GM19239 (cell line): ENCODE results near the gene NKAPL.

Experiments
- DNase-seq: peaks from one replicate; pipeline ENCODE4 v3.0.0; 2011; ENCODE audit warnings: low spot score; ENCODE audit not compliant: insufficient read length
- FAIRE-seq: peaks from 2 replicates; lab custom pipeline; 2011; peaks lifted over from hg19 to GRCh38; lab: Jason Lieb, UNC

NKAPL gene

DNA sequence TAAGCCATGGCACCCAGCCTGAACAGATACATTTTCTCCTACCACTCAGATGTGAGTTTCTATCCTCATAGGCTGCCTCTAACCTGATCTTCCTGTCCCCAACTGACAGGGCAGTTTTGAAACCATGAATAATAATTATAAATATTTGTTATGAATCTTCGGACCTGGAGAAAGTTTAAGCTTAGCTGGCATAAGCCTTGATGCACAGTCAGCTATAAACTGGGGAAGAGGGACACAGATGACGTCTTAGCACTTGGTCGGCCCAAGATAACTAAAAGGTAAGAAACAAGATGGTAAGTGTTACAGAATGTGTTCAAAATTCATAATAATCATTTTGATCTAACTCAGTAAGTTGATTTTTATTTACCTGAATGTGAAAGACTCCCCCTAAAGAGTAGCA lies 15.2 kb upstream of the NKAPL start:
- DNase-seq (no peak), FAIRE-seq (no peak)

DNA sequence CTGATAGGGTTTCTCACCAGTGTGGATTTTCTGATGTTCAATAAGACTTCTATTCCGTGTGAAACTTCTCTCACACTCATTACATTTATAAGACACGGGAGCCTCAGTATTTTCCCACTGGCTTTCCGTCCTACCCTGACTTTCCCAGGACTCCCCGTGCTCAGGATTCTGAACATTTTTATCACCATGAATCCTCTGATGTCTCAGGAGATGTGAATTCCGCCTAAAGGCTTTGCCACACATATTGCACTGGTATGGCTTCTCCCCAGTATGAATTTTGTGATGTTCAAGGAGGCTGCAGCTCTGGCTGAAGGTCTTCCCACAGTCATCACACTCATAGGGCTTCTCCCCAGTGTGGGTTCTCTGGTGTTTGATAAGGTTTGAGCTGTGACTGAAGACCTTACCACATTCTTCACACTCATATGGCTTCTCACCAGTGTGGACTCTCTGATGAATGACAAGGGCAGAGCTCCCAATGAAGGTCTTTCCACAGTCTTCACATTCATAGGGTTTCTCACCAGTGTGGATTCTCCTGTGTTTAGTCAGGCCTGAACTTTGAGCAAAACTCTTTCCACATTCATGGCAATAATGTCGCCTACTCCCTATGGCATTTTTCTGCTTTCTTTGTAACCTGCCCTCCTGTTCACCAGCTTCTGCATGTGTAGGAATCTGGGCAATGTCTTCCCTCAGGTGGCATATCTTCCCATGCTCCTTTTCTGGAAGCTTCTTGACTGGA lies 13.7 kb upstream of the NKAPL start:
- no peak for DNase-seq
- FAIRE-seq = no peak

DNA sequence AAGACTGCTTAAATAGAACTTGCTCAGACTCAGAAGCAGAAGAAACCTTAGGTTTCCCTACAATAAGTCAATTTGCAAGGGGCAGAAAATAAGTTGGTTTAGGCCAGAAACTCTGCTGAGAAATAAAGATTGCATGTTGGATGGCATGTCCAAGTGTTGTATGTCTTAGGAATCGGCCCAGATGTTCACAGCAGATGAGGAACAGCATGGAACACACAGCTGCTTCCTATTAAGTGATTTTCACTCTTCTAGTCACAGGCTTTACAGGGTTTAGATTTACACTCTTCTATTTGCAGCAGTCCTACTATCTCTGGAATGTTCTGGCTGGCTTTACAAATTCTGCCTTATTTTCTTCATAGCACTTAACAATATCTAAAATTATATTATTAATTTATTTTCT lies 10.2 kb upstream of the NKAPL start:
- DNase-seq (no peak), FAIRE-seq (no peak)

DNA sequence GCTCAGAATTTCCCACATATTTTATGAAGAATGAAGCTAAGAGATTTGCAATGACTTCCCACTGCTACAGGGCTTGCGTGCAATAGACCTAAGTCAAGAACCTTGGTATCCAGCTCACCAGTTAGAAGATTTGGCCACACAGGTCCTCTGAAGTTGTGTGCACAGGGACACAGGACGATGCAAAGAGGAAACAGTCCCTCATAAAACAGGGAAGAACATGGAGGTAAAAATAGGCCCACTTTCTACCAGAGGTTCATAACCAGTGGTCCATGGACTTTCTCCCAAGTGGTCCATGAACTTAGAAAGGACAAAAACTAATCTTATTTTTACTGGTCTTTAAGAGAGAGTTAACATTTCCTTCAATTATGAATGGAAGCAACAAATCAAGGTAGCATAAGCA lies 8.3 kb upstream of the NKAPL start:
- FAIRE-seq (no peak), DNase-seq (no peak)

DNA sequence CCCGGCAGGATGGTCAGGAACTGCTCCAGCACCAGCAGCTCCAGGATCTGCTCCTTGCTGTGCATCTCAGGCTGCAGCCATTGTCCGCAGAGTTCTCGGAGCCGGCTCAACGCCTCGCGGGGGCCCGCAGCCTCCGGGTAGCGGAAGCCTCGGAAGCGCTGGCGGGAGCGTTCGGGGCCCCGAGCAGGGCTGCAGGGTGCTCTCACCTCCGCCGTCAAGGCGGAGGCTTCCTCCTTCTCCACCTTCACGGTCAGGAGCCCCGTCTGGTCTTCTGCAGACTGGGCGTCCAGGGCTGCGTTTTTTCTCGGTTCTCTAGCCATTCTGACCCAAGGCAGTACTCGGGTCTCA lies 7.5 kb upstream of the NKAPL start:
- DNase-seq = no peak
- no peak for FAIRE-seq

DNA sequence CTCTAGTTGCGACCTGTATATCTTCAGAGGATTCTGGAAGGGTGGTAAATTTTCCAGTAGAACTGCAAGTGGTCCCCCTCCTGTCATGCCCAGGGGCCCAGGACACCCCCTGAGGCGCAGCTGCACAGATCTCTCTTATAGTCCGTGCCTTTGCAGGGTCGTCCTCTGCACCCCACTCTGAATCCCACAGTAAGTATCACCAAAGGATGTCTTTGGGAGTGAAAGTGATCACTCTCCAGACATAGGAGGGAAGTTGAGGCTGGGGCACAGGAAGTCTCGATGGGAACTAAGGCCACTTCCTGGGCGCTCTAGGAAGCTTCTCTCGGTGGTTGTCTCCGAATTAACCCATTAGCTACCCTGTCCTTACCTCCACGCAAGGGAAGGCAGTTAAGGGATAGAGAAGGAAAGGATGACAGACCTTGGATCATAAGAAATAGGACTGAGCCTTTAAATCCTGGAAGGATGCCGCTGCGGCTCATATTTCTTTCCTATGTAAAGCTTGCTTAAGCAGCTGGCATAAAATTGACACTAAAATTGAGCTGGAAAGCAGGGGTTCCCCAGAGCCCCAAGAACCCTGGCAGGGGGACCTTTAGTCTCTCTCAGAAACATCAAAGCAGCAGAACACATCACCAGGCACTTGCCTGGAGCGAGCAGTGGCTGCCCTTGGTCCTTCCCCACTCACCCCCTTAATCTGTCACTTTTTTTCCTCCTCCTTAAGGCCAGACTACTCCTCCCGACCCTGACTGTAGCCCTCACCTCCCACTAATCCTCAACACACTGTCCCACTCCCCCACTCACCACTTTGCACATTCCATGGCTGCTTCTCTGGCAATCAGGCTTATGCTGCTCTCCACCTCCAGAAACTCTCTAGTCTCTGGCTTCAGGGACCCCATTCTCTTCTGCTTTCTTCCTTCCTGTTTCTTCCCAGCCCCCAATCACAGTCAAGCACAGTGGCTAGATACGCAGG lies 6.8 kb upstream of the NKAPL start, which contains the start of gene ZKSCAN4:
ZKSCAN4 (minus strand) TSS at position 261 of the 967 bp plus-strand sequence. CDS start 289 bp downstream, outside the sequence.
- FAIRE-seq = peak; percentile 90
- DNase-seq = peak; percentile 66

DNA sequence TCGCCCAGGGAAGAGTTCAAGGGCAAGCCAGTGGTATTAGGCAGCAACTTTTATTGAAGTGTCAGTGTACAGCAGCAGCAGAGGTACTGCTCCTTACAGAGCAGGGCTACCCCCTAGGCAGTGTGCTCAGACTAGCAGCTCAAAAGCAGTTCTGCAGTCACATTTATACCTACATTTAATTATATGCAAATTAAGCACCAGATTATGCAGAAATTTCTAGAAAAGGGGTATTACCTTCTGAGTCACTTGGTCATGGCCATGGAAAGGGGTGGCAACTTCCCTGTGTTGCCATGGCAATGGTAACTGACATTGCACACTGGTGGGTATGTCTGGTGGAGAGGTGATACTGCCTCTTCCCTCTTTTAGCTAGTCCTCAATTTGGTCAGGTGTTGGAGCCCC lies 5.0 kb upstream of the NKAPL start:
- FAIRE-seq (no peak), DNase-seq (no peak)

DNA sequence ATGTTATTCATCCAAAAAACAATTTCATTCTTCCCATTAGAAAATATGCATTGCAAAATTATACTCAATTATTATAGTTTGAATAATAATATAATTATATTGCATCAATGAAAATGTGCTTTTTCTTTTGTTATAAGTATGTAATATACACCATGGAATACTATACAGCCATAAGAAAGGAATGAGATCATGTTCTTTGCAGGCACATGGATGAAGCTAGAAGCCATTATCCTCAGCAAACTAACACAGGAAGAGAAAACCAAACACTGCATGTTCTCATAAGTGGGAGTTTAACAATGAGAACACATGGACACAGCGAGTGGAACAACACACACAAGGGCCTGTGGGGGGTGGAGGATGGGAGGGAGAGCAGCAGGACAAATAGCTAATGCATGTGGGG lies 2.1 kb upstream of the NKAPL start:
- FAIRE-seq (no peak), DNase-seq (no peak)

DNA sequence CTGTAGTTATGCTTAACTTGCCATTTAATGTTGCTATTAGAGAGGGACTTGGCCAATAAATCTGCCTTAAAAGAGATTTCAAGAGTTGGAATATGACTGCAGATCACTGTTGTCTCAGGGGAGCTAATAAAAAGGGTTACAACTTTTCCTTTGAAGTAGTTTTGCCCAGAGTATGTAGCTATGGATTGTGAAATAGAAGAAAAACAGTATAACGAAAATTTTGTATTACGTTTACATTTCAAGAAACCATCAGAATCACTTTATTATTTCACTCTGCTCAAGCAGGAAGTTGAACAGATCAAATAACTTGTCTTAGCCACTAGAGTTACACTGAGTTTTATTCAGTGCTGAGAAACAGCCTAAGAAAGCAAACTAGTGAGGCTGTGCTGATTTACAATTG lies 4.8 kb downstream of the NKAPL start:
- DNase-seq (no peak), FAIRE-seq (no peak)

DNA sequence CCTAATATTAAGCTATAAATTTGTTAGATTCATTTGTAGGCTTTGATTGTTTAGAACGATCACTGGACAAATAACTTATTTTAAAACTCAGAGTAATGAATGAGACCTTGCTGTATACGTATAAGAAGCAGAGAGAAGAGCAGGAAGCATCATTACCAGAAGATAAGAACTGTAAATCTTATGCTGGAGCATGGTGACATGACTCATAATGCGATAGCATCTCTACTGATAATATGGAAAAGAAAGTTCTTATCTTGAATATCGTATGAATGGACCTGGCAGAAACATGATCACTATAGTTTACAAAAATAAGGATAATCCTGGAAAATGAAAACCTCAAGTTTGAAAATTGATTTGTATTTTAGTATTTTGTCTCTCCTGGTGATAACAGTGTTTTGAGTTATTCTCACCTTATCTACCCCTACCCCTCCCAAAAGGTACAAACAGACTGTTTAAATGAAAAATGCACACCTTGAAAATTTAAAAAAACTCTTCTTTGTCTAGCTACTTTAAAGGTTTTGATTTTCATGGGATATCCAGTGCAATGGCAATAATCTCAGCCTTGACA lies 5.8 kb downstream of the NKAPL start:
- peak; percentile 33 for FAIRE-seq
- no peak for DNase-seq

DNA sequence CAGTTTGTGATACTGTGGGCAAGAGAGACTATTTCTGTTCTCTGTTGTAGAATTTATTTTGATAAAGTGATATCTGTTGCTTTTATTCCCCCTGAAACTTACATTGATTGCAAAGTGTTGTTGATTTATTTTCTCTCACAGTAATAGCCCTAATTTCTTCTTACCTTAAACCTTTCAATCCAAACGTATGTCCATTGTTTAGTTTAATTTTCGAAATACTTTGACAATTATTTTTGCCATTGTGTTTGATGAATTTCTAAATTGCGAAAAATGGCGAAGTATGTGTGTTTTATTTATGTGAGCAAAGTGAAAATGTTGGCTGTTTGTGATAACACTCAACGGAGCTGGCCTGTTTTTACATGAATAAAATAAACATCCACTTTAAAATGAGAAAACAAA lies 7.5 kb downstream of the NKAPL start:
- FAIRE-seq = no peak
- DNase-seq = no peak

DNA sequence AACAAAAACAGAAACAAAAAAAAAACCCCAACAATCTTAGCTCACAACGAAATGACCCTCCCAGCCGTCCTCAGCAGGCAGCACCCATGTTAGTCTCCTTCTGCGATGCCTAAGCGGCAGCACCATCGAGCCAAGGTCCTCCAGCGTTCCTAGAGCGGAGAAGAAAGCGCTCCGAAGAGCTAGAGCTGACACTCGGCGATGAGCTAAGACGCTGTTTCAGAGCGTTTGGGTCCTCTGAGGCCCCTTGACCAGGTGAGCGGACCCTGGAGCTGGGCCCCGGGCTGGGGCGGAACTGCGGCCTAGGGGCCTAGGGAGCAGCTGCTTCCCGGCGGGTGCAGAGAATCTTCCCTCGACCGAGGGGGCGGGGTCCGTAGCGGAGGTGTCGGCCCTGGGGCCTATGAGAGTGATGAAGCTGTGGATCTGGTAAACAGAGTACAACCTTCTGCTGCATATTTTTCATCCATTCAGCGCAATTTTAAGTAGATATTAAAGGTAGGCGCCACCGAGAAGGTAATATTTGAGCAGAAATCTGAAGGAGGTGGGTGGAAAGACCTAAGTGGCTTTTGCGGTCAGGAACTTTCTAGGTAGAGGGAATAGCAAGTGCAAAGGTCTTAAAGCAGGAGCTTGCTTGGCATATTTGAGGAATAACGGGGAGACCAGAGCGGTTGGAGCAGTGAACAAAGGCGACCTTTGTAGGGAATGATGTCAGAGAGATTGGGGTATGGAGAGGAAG lies 8.0 kb downstream of the NKAPL start, which contains the start of gene ZSCAN26:
ZSCAN26 (plus strand) TSS at position 182 of the 733 bp plus-strand sequence. CDS start 4,777 bp downstream, outside the sequence.
- DNase-seq = peak; percentile 60
- peak; percentile 93 for FAIRE-seq

DNA sequence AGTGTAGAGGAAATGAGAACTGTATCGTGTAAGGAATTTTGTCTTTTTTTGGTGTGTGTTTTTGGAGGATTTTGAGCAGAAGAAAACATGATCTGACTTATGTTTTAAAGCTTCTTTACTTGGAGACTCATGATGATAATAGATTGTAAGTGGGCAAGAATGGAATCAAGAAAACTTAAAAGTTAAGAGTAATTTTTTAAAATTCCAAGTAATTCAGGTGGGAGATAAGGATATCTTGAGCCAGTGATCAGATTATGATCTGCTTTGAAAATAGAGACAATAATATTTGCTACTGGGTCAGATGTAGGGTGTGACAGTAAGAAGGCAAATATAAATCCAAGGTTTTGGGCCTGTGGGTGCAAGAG lies 8.6 kb downstream of the NKAPL start:
- no peak for DNase-seq
- FAIRE-seq = no peak

DNA sequence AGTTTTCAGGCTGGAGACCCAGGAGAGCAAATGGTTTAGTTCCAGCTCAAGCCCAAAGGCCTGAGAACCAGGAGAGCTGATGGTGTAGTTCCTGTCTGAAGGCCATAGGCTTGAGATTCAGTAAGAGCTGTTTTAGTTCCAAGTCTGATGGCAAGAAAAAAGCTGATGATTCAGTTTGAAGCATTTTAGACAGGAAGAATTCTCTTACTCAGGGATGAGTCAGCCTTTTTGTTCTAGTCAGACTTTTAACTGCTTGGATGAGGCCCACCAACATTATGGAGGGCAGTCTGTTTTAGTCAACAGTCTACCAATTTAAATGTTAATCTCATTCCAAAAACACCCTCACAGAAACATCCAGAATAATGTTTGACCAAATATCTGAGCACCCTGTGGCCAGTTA lies 10.4 kb downstream of the NKAPL start:
- DNase-seq = no peak
- FAIRE-seq = no peak

DNA sequence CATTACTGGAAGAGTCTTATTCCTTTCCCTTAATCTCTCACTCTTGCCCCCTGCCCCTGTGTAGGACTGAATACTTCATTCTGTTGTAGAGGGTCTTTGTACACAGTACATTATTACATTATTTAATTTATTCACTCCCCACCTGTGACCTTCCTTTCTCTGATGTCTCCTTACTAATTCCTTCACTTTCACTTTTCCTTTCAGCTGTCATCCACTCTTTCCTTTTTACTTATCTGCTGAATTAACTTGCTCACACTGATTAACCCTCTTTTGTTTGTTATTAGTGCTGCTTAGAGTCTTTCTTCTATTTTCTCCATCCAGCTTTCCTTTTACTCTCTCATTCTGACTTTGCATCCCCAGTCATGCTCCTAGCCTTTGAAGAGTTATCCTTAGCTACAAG lies 15.8 kb downstream of the NKAPL start:
- DNase-seq = no peak
- FAIRE-seq = no peak

DNA sequence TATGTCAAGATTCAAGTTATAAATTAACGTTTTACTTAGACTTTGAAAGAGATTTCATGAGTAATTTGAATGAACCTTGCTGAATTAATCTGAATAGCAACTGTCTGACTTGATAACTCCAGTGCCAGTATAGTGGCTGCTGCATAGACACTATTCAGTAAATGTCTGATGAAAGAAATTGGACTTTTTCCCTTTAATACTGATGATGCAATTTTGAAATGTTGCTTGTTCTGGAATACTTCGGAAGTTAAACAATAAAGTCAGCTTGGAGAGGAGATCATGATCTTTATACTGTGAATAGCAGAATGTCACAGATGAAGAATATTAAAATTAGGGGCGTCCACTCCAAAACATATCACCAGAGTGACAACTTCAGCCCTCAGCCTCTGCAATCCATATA lies 18.6 kb downstream of the NKAPL start:
- no peak for FAIRE-seq

DNA sequence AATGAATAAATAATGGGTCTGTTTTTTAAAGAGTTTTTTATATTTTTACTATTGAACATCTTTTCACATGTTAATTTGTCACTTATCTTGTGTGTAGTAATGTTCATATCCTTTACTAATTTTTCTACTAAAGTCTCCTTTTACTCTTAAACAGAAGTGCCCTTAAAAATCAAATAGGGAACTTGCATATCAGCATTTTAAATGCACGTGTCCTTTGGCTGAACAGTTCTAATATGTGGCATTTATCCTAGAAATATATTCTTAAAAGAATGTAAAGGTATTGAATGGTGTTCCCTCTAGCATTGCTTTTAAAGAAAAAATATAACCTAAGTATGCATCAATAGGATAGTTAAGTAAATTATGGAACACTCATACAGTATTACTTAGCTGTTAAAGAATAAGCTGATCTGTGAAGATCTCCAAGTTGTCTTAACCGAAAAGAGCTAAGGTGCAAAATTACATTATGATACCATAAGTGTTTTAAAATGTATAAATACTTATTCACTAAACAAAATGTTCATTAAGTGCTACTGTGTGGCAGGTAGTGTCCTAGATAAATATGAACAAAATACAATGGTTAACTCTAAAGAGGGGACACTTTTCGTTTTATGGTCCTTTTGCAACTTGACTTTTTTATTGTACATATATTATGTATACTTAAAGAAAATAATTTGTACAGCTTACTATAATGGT lies 21.6 kb downstream of the NKAPL start:
- no peak for DNase-seq
- no peak for FAIRE-seq

More for the DNA sequence above, 18.6 kb downstream of the NKAPL start:
- DNase-seq = no peak

DNA sequence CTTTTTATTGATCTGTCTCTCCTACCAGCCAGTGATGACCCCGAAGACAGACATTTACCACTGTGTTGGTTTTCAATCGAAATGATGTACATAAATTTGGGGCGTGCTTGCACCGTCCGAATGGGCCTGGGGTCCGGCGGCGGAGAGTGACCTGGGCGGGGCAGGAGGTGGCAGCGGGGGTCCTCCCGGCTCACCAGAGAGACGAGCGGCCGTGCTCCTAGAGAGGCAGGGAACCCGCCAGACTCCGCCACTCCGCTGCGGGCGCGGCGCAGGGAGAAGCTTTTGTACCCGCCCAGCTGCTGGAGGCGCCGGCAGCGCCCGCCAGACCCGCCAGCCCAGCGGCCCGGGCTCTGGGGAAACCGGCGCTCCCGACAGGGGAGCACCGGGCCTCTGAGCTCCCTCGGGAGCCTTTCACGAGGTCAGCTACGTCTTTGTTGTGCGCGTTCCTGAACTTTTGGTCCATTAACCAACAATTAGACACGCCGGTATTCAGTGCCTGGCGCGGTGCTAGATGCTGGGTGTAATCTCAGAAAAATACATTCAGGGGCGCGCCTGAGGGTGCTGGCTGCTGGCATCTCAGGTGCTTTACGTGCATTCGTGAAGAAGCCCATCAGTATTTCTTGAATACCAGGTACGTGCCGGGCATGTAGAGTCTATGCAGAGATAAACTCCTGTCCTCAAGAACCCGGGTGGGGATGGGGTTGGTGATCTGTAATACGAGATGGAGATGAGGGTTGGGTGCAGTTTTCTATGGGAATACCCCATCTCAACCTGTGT lies 22.4 kb downstream of the NKAPL start, which contains the start of gene PGBD1:
PGBD1 (plus strand) TSS at position 285 of the 777 bp plus-strand sequence. CDS start 2,242 bp downstream, outside the sequence.
- FAIRE-seq (peak; percentile 78), DNase-seq (peak; percentile 56)

DNA sequence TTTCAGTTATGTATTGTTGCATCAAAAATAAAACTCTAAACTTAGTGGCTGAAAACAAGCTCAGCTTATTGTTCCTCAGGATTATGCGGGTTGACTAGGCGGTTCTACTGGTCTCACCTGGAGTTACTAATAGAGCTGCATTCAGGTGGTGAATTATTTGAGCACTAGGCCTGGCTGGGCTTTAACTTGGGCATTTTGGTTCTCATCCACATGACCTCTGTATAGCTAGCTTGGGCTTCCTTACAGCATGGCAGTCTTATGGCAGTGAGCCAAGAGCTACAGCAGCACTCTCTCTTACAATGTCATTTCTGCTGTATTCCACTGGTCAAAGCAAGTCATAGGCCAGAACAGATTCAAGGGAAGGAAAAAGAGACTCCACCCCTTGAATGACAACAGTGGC lies 23.8 kb downstream of the NKAPL start:
- DNase-seq = no peak

More for the DNA sequence above, 23.8 kb downstream of the NKAPL start:
- FAIRE-seq = no peak
